Measurements from ENCODE around the gene AGAP1.

GRCh38 chr2:235765181-235765820 is 271.5 kb downstream of the AGAP1 start:
- no peak for TF ChIP-seq CTCF (IDR thresholded peaks at IDR 0.05)
- no peak for TF ChIP-seq POLR2A (IDR thresholded peaks at IDR 0.05)

Data from right lobe of liver (tissue), 4 donors.